Tibial nerve (tissue), 4 donors: ENCODE data around the gene PTPRK. TPM values are rescaled to one million over a fixed set of nuclear protein-coding genes. Genes with fewer than 3 reads are reported as not detected.

Source experiments
- DNase-seq, 2 donors: peaks; one replicate each; pipeline ENCODE4 v3.0.0-alpha.2; 2019; ENCODE audit warnings: low spot score in 2 of 2
- H3K27ac ChIP-seq, 4 donors: fragments of 200-600 bp; sonication (generic) in 3 of 4; one replicate each; pipeline ENCODE4 v1.5.1; 2017 to 2019; ENCODE audit warnings: mild to moderate bottlenecking in 1 of 4
- H3K27me3 ChIP-seq, 2 donors: fragments of 200-600 bp; sonication (generic) in 1 of 2; one replicate each; pipeline versions ENCODE4 v1.5.1 to v1.6.0; 2017 to 2019
- H3K36me3 ChIP-seq, 3 donors: fragments of 200-600 bp; sonication (generic); one replicate each; pipeline ENCODE4 v1.5.1; 2018 to 2019
- H3K4me1 ChIP-seq, 4 donors: fragments of 200-600 bp; sonication (generic) in 3 of 4; one replicate each; pipeline ENCODE4 v1.5.1; 2017 to 2019
- H3K4me3 ChIP-seq, 4 donors: fragments of 200-600 bp; sonication (generic) in 3 of 4; one replicate each; pipeline ENCODE4 v1.5.1; 2017 to 2019; ENCODE audit warnings: mild to moderate bottlenecking in 1 of 4, moderate library complexity in 1 of 4
- H3K9me3 ChIP-seq, 4 donors: fragments of 200-600 bp; sonication (generic) in 3 of 4; one replicate each; pipeline ENCODE4 v1.5.1; 2017 to 2019
- CTCF ChIP-seq, 5 experiments: fragments of 200-600 bp in 3 of 5; fragments of 450-650 bp in 2 of 5; sonication (generic) in 3 of 5; IDR thresholded peaks; one replicate each; pipeline ENCODE4 v1.5.1; 2016 to 2019; ENCODE audit warnings: antibody characterized with exemption in 5 of 5, mild to moderate bottlenecking in 3 of 5, moderate library complexity in 2 of 5
- EP300 ChIP-seq, 2 donors: sonication (generic); formaldehyde crosslinking; IDR thresholded peaks; one replicate each; pipeline ENCODE4 v1.6.1; 2017; ENCODE audit warnings: antibody characterized with exemption in 2 of 2, mild to moderate bottlenecking in 1 of 2
- POLR2A ChIP-seq, 2 donors: fragments of 450-650 bp; IDR thresholded peaks; one replicate each; pipeline ENCODE4 v1.6.1; 2017; ENCODE audit warnings: antibody characterized with exemption in 2 of 2, mild to moderate bottlenecking in 2 of 2, moderate library complexity in 2 of 2
- WGBS, 2 donors: methylation state at CpG; one replicate each; pipeline ENCODE4 v1.1.5; 2018; 5-methylcytosine and 5-hydroxymethylcytosine counted together
- total RNA-seq, 4 donors: library from RNA; depleted of rRNA; stranded (reverse); fragments of >200 nt; gene quantifications; one replicate each; pipeline ENCODE4 v1.1.0, GENCODE V29; 2016

The PTPRK gene
- total RNA-seq, 4 donors from 2014 or later, result 17.4 to 26.1 (median 21.2) TPM

DNA sequence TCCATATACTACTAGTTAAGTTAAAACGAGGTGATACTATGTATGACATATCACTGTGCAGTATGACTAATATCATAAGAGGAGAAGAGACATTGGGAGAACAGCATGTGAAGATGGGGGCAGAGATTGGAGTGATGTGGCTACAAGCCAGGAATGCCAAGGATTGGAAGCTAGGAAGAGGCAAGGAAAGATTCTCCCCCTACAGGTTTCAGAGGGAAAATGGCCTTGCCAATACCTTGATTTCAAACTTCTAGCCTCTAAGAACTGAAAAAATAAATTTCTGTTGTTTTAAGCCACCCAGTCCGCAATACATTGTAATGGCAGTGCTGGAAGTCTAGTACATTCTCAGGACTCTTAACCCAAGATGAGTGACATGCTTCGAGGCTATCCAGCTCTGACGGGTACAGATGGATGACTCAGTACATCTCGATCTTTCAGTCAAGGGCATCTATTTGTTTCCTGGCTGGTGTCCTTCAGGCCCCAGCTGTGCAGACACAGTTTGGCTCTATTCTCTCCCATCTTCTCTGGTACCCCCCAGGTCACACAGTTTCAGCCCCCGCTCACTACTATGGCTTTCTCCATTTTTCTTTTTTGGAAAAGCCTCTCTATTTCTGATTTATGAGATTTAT lies 564.0 kb downstream of the PTPRK start:
- no peaks in the 10 kb centered on the region for H3K9me3 ChIP-seq
- no peak overlapping the region for H3K27ac ChIP-seq
- DNase-seq, result no peak
- H3K4me1 ChIP-seq, result no peaks in the 10 kb centered on the region
- H3K27me3 ChIP-seq, result no peaks in the 10 kb centered on the region
- no peak overlapping the region for H3K4me3 ChIP-seq
- WGBS, 2 donors, result 86 to 91% methylated on average over 6 of the region's 6 CpGs
- TF ChIP-seq CTCF (IDR thresholded peaks at IDR 0.05) (no peak), POLR2A (IDR thresholded peaks at IDR 0.05) (no peak), EP300 (IDR thresholded peaks at IDR 0.05) (no peak)
- no peaks in the 10 kb centered on the region for H3K36me3 ChIP-seq

DNA sequence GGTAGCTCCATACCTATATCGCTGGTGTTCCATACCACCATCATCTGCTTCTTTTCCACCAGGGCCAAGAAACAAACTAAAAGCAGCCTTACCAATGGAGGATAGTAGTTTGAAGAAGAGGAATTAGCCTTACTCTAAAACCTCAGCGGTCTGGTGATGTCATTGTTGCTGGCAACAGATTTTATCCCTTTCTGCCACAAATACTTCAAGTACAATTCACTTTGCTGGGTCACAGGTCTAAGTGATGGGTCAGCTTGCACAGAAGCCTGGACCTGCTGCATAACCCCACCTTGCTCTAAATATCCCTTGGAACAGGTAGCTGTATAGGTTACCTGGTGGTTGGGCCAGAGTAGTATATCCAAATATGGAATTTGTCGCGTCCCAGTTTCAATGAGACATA lies 566.3 kb downstream of the PTPRK start:
- H3K36me3 ChIP-seq, result no peaks in the 10 kb centered on the region
- 95 to 97% methylated on average over 4 of the region's 4 CpGs for WGBS, 2 donors
- no peak overlapping the region for H3K4me3 ChIP-seq
- TF ChIP-seq EP300 (IDR thresholded peaks at IDR 0.05) (no peak), CTCF (IDR thresholded peaks at IDR 0.05) (no peak), POLR2A (IDR thresholded peaks at IDR 0.05) (no peak)
- no peaks in the 10 kb centered on the region for H3K4me1 ChIP-seq
- H3K9me3 ChIP-seq, result no peaks in the 10 kb centered on the region
- no peak for DNase-seq
- H3K27ac ChIP-seq, result no peak overlapping the region
- no peaks in the 10 kb centered on the region for H3K27me3 ChIP-seq

DNA sequence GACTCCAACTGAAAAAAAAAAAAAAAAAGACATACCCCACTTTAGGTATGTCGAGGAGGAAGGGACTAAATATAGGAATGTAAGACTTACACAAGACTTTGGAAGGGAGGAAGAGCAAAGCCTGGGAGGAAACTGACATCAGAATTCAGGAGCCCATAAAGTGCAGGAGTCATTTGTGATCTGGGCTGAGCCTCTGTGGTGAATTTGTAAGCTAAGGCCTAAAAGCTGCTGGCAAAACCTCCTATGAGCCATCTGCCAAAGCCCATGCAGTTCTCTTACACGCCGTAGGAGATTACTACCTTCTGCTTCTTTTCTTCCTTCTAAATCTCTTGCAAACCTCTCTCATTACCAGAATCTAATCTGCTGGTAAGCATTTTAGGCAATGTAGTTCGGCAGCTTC lies 567.6 kb downstream of the PTPRK start:
- no peaks in the 10 kb centered on the region for H3K27me3 ChIP-seq
- no peak for TF ChIP-seq EP300 (IDR thresholded peaks at IDR 0.05)
- 78 to 83% methylated on average over 4 of the region's 4 CpGs for WGBS, 2 donors

GRCh38 chr6:127952176-127952575 lies 568.2 kb downstream of the PTPRK start:
- no peak for DNase-seq
- Histone ChIP-seq H3K4me3 (no peak overlapping the region), H3K27me3 (no peaks in the 10 kb centered on the region), H3K9me3 (no peaks in the 10 kb centered on the region), H3K36me3 (no peaks in the 10 kb centered on the region), H3K27ac (no peak overlapping the region), H3K4me1 (no peaks in the 10 kb centered on the region)
- no peak for TF ChIP-seq EP300 (IDR thresholded peaks at IDR 0.05)
- no peak for TF ChIP-seq POLR2A (IDR thresholded peaks at IDR 0.05)
- TF ChIP-seq CTCF (IDR thresholded peaks at IDR 0.05), result no peak
- WGBS, 2 donors, result 95 to 97% methylated on average over 5 of the region's 5 CpGs

More for the DNA sequence above, 567.6 kb downstream of the PTPRK start:
- DNase-seq, result no peak
- no peak overlapping the region for H3K27ac ChIP-seq
- no peaks in the 10 kb centered on the region for H3K36me3 ChIP-seq
- no peaks in the 10 kb centered on the region for H3K9me3 ChIP-seq
- H3K4me1 ChIP-seq, result no peaks in the 10 kb centered on the region
- H3K4me3 ChIP-seq, result no peak overlapping the region

DNA sequence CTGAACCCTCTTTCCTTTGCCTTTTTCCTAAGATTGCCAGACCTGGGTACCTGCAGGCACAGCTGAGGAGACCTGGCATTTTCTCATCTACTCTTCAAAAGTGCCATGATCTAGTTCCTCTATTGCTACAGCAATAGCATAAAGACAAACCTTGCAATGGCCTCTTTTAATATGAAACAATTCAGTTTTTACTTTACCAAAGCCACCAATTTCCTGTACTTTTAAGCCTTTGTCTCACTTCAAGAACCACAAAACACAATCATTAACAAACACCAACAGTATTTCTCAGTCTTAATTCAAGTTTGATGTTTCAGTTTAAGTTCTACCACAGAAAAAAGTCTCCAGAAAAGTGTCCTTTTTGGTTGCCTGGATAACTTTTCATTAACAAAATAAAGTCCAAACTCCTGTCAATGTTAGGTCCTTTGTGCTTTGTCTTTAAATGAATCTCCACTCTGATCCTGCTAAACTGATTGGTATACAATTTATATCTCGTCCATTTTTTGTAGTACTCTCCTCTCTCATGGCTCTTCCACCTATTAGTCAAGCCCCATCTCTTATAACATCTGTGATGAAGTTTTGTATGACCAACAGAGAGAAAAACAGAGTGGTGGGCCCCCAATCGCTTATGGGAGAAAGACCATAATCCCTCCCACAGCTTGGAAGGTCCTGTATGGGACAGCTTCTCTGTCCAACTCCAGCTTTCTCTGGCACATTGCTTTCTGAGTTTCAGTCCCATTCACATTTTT lies 569.1 kb downstream of the PTPRK start:
- Histone ChIP-seq H3K36me3 (no peaks in the 10 kb centered on the region), H3K9me3 (peaks cover 0 to under 1% (median 0%) of the 10 kb centered on the region in 4 donors), H3K27me3 (no peaks in the 10 kb centered on the region), H3K27ac (no peak overlapping the region), H3K4me1 (no peaks in the 10 kb centered on the region), H3K4me3 (no peak overlapping the region)
- TF ChIP-seq CTCF (IDR thresholded peaks at IDR 0.05), result no peak
- TF ChIP-seq EP300 (IDR thresholded peaks at IDR 0.05), result no peak
- no peak for TF ChIP-seq POLR2A (IDR thresholded peaks at IDR 0.05)
- WGBS, 2 donors, result 76 to 85% methylated on average over 2 of the region's 2 CpGs
- DNase-seq, result no peak
